GM12874 (cell line): ENCODE results near the gene ARHGEF18.

ENCODE experiments used
- TF ChIP-seq, protein P1 (sequence below): IDR thresholded peaks from 2 replicates; pipeline ENCODE4 v1.5.1; 2011; ENCODE audit warnings: low read depth, mild to moderate bottlenecking, control low read depth, low read length, moderate library complexity; ENCODE audit not compliant: insufficient read depth

Gene ARHGEF18

GRCh38 chr19:7348587-7349230 lies at the start of gene ARHGEF18:
Gene ARHGEF18, plus strand, starts transcription at chr19:7348937. Its CDS starts 13,954 bp downstream, at chr19:7362891.
- TF ChIP-seq, protein P1, sequence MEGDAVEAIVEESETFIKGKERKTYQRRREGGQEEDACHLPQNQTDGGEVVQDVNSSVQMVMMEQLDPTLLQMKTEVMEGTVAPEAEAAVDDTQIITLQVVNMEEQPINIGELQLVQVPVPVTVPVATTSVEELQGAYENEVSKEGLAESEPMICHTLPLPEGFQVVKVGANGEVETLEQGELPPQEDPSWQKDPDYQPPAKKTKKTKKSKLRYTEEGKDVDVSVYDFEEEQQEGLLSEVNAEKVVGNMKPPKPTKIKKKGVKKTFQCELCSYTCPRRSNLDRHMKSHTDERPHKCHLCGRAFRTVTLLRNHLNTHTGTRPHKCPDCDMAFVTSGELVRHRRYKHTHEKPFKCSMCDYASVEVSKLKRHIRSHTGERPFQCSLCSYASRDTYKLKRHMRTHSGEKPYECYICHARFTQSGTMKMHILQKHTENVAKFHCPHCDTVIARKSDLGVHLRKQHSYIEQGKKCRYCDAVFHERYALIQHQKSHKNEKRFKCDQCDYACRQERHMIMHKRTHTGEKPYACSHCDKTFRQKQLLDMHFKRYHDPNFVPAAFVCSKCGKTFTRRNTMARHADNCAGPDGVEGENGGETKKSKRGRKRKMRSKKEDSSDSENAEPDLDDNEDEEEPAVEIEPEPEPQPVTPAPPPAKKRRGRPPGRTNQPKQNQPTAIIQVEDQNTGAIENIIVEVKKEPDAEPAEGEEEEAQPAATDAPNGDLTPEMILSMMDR = no peak

DNA sequence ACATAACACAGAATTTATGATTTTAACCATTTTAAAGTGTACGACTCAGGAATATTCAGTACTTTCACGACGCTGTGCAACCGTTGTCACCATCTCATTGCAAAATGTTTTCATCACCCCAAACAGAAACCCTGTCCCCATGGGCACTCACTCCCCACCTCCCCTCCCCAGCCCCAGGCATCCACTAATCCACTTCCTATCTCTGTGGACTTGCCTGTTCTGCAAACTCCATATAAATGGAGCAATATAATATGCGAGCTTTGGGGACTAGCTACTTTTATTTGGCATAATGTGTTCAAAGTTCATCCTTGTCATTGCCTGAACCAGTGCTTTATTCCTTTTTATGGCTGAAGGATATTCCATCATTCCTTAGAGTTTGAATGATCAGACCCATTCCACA lies 47.2 kb upstream of the ARHGEF18 start:
- TF ChIP-seq, protein P1 = no peak

GRCh38 chr19:7303470-7303869 lies 45.3 kb upstream of the ARHGEF18 start:
- TF ChIP-seq, protein P1 = no peak

DNA sequence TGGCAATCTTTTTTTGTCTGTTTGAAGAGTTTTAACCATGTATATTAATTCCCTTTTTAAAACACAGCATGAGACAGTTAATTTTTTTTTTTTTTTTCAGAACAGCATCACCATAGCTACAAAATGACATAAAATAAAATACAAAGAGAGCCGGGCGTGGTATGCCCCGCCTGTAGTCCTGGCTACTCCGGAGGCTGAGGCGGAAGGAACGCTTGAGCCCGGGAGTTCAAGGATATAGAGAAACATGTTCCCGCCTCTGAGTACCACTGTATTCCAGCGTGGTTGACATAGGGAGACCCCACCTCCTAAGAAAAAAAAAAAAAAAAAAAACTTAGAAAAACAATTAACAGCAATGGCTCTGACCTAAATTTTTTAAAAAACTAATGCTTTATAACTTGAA lies 44.5 kb upstream of the ARHGEF18 start:
- TF ChIP-seq, protein P1 = no peak

DNA sequence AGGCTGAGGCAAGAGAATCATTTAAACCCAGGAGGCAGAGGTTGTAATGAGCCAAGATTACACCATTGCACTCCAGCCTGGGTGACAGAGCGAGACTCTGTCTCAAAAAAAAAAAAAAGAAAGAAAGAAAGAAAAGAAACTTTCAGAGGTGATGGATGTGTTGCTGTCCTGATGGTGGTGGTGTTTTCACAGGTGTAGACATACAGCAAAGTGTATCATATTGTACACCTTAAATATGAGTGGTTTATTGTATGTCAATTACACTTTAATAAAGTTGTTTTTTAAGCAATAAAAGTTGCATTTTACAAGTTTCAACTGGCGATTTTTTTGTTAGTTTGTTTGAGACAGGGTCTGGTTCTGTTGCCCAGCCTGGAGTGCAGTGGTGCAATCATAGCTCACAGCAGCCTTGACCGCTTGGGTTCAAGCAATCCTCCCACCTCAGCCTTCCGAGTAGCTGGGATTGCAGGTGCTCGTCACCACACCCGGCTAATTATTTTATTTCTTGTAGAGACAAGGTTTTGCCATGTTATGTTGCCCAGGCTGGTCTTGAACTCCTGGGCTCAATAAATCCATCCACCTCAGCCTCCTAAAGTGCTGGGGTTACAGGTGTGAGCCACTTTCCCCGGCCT lies 41.0 kb upstream of the ARHGEF18 start:
- TF ChIP-seq, protein P1 = no peak

DNA sequence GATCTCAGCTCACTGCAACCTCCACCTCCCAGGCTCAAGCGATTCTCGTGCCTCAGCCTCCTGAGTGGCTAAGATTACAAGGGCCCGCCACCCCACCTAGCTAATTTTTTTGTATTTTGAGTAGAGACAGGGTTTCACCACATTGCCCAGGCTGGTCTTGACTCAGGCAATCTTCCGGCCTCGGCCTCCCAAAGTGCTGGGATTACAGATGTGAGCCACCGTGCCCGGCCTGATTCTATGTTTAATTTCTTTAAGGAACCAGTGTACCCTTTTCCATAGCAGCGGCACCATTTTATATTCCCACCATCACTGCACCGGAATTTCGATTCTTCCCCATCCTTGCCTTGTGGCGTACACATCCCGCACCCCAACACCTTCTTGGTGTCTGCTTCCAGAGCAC lies 36.8 kb upstream of the ARHGEF18 start:
- TF ChIP-seq, protein P1 = no peak

- TF ChIP-seq, protein P1 = no peak
Measured at GRCh38 chr19:7312816-7313215, 35.9 kb upstream of the ARHGEF18 start.
